Occipital lobe (tissue), 2 donors: ENCODE measurements around the gene NABP1. TPM values are rescaled to one million over a fixed set of nuclear protein-coding genes. Genes with fewer than 3 reads are reported as not detected.
"Not testable (repeated sequence)": the region's sequence is repeated elsewhere in the genome, so short reads cannot be mapped to it uniquely, and the experiment has no call there.

Experiments used
- DNase-seq: peaks from one replicate; lab custom pipeline; 2025; lab: John Stamatoyannopoulos, UW
- total RNA-seq: library from RNA; depleted of rRNA; stranded (reverse); fragments of >200 nt; gene quantifications from one replicate; pipeline ENCODE4 v1.2.3, GENCODE V29; 2014

The NABP1 gene
- total RNA-seq = 9.2 TPM

GRCh38 chr2:191677646-191678436 lies at the start of gene NABP1:
TSS of gene NABP1 (plus strand) at chr2:191678136. CDS start at chr2:191678615, 479 bp downstream.
- peak; percentile 97 for DNase-seq

- DNase-seq = no peak
Measured at GRCh38 chr2:191629001-191629453, 48.9 kb upstream of the NABP1 start.

- no peak for DNase-seq
Measured at GRCh38 chr2:191629976-191630712, 47.8 kb upstream of the NABP1 start.

GRCh38 chr2:191631754-191632153 lies 46.2 kb upstream of the NABP1 start:
- DNase-seq = no peak

GRCh38 chr2:191632426-191632825 lies 45.5 kb upstream of the NABP1 start:
- no peak for DNase-seq

GRCh38 chr2:191634791-191635190 lies 43.1 kb upstream of the NABP1 start:
- DNase-seq = no peak

- no peak for DNase-seq
Measured at GRCh38 chr2:191635333-191636234, 42.4 kb upstream of the NABP1 start.

GRCh38 chr2:191636235-191636543 lies 41.7 kb upstream of the NABP1 start:
- DNase-seq = no peak

- no peak for DNase-seq
Measured at GRCh38 chr2:191636586-191636985, 41.4 kb upstream of the NABP1 start.

- no peak for DNase-seq
Measured at GRCh38 chr2:191637182-191638078, 40.5 kb upstream of the NABP1 start.

- DNase-seq = no peak
Measured at GRCh38 chr2:191638079-191638801, 39.7 kb upstream of the NABP1 start.

- DNase-seq = no peak
Measured at GRCh38 chr2:191638802-191639172, 39.1 kb upstream of the NABP1 start.

- DNase-seq = no peak
Measured at GRCh38 chr2:191641609-191642008, 36.3 kb upstream of the NABP1 start.

GRCh38 chr2:191642541-191642940 lies 35.4 kb upstream of the NABP1 start:
- no peak for DNase-seq

GRCh38 chr2:191643429-191643828 lies 34.5 kb upstream of the NABP1 start:
- no peak for DNase-seq

GRCh38 chr2:191644613-191645012 lies 33.3 kb upstream of the NABP1 start:
- DNase-seq = not testable (repeated sequence)

- no peak for DNase-seq
Measured at GRCh38 chr2:191645032-191645431, 32.9 kb upstream of the NABP1 start.

- DNase-seq = no peak
Measured at GRCh38 chr2:191645434-191646162, 32.3 kb upstream of the NABP1 start.

GRCh38 chr2:191646163-191646902 lies 31.6 kb upstream of the NABP1 start:
- DNase-seq = no peak
